GM21529 (cell line): ENCODE results near the gene NRXN3.

Experiments
- ATAC-seq: cut with Tn5 transposase; IDR thresholded peaks from one replicate; pipeline ENCODE4 v1.9.1; 2021; ENCODE audit not compliant: unreplicated experiment

Gene NRXN3

GRCh38 chr14:79043194-79043889 lies 873.2 kb downstream of the NRXN3 start:
- ATAC-seq = no peak

GRCh38 chr14:79044894-79045624 lies 874.9 kb downstream of the NRXN3 start:
- ATAC-seq = no peak

- ATAC-seq = no peak
Measured at GRCh38 chr14:79050787-79051727, 880.9 kb downstream of the NRXN3 start.

- ATAC-seq = no peak
Measured at GRCh38 chr14:79051742-79052141, 881.6 kb downstream of the NRXN3 start.

- no peak for ATAC-seq
Measured at GRCh38 chr14:79056879-79057278, 886.7 kb downstream of the NRXN3 start.

- ATAC-seq = no peak
Measured at GRCh38 chr14:79057333-79057732, 887.2 kb downstream of the NRXN3 start.

- ATAC-seq = no peak
Measured at GRCh38 chr14:79062226-79062625, 892.1 kb downstream of the NRXN3 start.

GRCh38 chr14:79064214-79064613 lies 894.0 kb downstream of the NRXN3 start:
- peak; percentile 59 for ATAC-seq

GRCh38 chr14:79074510-79074909 lies 904.3 kb downstream of the NRXN3 start:
- ATAC-seq = no peak

GRCh38 chr14:79076428-79076827 lies 906.3 kb downstream of the NRXN3 start:
- no peak for ATAC-seq

GRCh38 chr14:79077096-79077495 lies 906.9 kb downstream of the NRXN3 start:
- ATAC-seq = no peak

- ATAC-seq = no peak
Measured at GRCh38 chr14:79080040-79080439, 909.9 kb downstream of the NRXN3 start.

GRCh38 chr14:79082883-79083282 lies 912.7 kb downstream of the NRXN3 start:
- ATAC-seq = no peak

- no peak for ATAC-seq
Measured at GRCh38 chr14:79083356-79083755, 913.2 kb downstream of the NRXN3 start.

- ATAC-seq = no peak
Measured at GRCh38 chr14:79084861-79085260, 914.7 kb downstream of the NRXN3 start.

- ATAC-seq = no peak
Measured at GRCh38 chr14:79089576-79089975, 919.4 kb downstream of the NRXN3 start.

- ATAC-seq = no peak
Measured at GRCh38 chr14:79090641-79091180, 920.5 kb downstream of the NRXN3 start.

- ATAC-seq = no peak
Measured at GRCh38 chr14:79091381-79091963, 921.3 kb downstream of the NRXN3 start.

GRCh38 chr14:79093531-79093930 lies 923.4 kb downstream of the NRXN3 start:
- no peak for ATAC-seq

GRCh38 chr14:79094951-79095350 lies 924.8 kb downstream of the NRXN3 start:
- no peak for ATAC-seq

GRCh38 chr14:79096811-79097210 lies 926.6 kb downstream of the NRXN3 start:
- no peak for ATAC-seq
